GM19468 (cell line): Measurements from ENCODE around the gene SGIP1.
A peak's percentile ranks its signal among the peaks of the same experiment; 100 is the strongest.
"Not testable (repeated sequence)": the region's sequence is repeated elsewhere in the genome, so short reads cannot be mapped to it uniquely, and the experiment has no call there.

Experiments used
- ATAC-seq: cut with Tn5 transposase; IDR thresholded peaks from one replicate; pipeline ENCODE4 v1.9.1; 2021; ENCODE audit warnings: mild to moderate bottlenecking, moderate library complexity, moderate number of reproducible peaks; ENCODE audit not compliant: unreplicated experiment; ENCODE audit errors: extremely low read depth

SGIP1 gene

GRCh38 chr1:66712839-66713238, 178.9 kb downstream of the SGIP1 start:
- ATAC-seq: no peak

GRCh38 chr1:66723985-66724384, 190.0 kb downstream of the SGIP1 start:
- no peak for ATAC-seq

DNA sequence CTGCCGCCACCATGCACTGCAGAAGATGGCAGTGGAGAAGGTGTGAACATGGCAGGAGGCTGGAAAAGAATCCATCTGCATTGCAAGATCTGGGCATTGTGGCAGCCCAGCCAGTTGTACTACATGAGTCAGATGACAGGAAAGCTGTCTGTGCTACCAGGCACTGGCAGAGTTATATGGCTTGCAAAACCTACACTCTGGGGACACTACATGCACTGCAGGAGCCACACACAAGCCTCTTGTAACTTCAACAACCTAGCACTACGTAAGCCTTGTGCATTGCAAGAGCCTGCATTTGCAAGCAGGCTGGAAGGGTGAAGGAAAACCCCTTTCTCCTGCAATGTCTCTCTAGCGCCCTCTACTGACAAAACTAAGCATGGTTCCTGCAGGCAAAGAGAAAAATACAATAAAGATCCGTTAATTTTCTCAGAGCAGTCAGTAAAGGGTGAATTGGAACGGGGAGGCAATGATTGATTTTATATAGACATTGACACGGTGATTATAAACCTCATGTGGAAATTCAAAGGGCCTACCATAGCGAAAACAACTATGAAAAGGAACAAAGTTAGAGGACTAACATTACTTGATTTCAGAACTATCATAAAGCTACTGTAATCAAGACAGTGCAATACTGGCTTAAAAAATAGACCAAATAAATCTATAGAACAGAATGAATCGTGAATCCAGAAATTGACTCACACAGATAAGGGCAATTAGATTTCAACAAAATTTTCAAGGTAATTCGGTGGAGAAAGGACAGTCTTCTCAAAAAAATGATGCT, 192.1 kb downstream of the SGIP1 start:
- peak; percentile 74 for ATAC-seq

DNA sequence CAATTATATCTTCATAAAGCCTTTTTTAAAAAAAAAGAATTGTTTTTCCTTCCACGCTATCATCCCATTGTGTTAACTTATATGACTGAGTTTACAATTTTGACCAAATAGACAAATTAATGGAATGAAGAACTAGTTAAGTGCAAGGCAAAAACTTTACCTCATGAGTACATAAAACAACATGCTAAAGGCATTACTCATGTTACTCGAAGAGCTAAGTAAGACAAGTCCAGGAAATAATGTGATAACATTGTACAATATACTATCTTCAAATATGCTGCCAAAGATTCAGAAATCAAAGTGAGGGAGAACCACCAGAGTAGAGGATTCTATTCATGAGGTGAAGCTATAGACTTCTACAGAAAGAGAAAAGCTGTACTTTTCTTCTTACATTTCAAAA, 194.1 kb downstream of the SGIP1 start:
- ATAC-seq: no peak

GRCh38 chr1:66728716-66729115, 194.8 kb downstream of the SGIP1 start:
- not testable (repeated sequence) for ATAC-seq

DNA sequence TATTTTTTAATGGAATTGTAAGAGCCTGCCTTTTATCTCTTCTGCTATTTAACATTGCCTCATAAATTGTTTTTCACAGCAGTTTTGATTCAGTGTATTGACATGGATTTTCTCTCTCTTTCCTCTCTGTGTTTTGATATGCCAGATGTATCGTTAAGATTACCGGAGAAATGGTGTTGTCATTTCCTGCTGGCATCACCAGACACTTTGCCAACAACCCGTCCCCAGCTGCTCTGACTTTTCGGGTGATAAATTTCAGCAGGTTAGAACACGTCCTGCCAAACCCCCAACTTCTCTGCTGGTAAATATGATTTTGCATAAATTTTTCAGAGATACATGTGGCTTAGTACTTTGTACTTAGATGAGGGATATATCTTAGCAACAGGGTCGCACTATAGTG, 195.2 kb downstream of the SGIP1 start:
- no peak for ATAC-seq

GRCh38 chr1:66729523-66729922, 195.6 kb downstream of the SGIP1 start:
- no peak for ATAC-seq

GRCh38 chr1:66730462-66730861, 196.5 kb downstream of the SGIP1 start:
- no peak for ATAC-seq

DNA sequence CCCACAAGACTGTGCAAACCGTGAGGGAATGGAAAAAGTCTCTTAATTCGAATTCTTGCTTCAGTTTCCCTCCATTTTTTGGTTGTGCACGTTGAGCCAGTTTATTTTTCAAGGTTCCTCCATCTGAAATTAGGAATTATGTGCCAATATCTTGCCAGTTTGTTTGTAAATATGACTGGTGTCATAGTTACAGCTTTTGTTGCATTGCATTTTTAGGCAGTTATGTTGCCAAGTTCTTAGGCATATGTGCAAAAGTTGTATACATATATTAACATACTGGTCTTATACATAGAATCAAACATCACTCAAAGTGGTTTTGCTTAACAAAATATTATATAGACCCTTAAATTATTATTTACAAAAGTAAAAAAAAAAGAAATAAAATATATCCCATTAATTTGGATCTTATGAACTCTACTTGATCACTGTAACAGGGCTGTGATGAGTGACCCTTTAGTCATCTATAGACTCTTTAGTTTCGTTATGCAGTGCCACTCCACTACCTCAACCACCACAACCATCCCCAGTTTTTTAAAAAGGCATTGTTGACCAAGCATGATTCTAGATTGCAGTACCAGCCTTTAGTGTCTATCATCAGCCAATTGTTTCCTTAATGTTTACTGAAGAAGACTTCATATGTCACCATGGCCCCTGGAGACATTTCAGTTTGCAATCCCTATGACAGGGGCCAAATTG, 197.4 kb downstream of the SGIP1 start:
- ATAC-seq: no peak

DNA sequence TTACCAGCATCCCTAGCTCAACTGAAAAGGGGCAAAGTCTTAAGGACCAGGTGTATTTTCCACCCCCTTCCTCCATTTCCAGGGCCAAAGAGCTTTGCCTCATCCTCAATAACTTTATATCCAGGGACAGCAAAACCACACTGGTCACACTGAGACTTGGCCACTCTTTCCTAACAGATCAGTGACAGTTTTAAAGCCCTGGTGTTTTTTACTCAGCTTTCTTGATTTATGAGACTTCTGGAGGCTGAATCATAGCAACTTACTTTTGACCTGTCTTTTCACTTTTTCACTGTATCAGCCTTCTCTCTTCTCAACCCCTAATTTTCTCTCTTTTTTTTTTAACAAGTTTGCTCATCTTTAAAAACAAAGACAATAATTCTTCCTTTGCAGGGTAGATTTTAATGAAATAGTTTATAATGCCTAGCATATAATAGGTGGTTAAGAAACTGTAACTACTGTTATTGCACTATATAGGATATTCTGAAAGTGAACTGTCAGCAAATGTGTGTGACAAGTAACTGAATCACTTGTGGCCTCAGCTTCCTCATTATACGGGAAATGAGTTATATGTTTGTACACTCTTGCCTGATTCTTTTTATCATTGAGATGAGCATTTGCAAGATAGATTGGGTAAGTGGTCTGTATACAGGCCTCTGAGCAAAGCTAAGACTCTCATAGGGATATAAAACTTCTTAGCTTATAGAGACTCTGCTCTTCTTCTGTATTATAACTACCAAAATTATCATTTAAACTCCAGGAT, 198.6 kb downstream of the SGIP1 start:
- ATAC-seq: no peak

GRCh38 chr1:66733348-66734017, 199.5 kb downstream of the SGIP1 start:
- ATAC-seq: no peak

GRCh38 chr1:66734531-66734930, 200.6 kb downstream of the SGIP1 start:
- ATAC-seq: not testable (repeated sequence)

- ATAC-seq: no peak
These were observed 203.9 kb downstream of the SGIP1 start for GRCh38 chr1:66737836-66738235.

GRCh38 chr1:66739401-66740157, 205.6 kb downstream of the SGIP1 start:
- ATAC-seq: no peak

GRCh38 chr1:66745451-66745850, 211.5 kb downstream of the SGIP1 start:
- ATAC-seq: no peak

GRCh38 chr1:66747501-66747900, 213.5 kb downstream of the SGIP1 start:
- ATAC-seq: no peak

DNA sequence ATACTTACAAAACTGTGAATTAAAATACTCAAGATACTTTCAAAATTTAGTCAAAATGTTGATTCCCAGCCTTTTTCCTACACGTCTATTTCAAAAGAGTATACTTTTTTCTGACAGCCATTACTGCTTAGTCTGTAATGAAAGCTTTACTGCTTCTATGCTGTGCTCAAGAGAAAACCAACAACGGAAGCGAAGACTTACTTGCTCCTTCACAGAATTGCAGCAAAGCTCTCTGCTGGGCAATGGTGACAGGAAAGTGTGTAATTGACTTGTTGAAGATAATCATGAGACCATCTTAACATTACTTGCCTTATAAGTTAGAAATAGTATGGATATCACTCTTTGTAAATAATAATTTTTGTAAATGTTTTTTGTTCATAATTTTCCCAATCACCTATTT, 216.6 kb downstream of the SGIP1 start:
- no peak for ATAC-seq

DNA sequence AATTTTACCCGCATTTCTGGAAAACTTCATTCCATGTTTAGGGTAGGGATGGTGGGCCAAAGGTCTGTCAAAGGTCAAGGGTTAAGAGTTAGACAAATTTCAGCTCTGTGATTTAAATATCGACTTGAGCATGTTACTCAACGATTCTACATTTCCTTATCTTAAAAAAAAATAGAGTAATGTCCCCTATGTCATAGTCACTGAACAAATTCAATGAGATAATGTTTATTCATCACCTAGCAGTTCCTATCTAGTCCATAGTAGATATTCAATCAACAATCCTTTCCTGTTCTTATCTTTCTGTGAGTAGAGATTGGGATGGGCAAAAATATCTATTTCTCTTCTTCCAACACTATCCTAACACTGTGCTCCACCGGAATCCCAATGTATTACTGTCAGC, 217.2 kb downstream of the SGIP1 start:
- no peak for ATAC-seq

GRCh38 chr1:66752000-66752592, 218.1 kb downstream of the SGIP1 start, which contains the start of gene DYNLT5:
Gene DYNLT5, plus strand, starts transcription at chr1:66752459. Its CDS starts 2,200 bp downstream, at chr1:66754659.
- no peak for ATAC-seq
